Fibroblast of lung (primary cell): ENCODE results near the gene ATP5PD. TPM values are rescaled to one million over a fixed set of nuclear protein-coding genes. Genes with fewer than 3 reads are reported as not detected.

Source experiments
- DNase-seq, 2 donors: peaks; one replicate each; pipeline versions ENCODE4 v3.0.0 to v3.0.0-alpha.2; 2010; ENCODE audit warnings: low read depth in 2 of 2
- H2AFZ ChIP-seq: 2 replicates; pipeline ENCODE4 v1.5.1; 2012; ENCODE audit warnings: low read length, control low read depth, inconsistent platforms
- H3K27ac ChIP-seq: 2 replicates; pipeline ENCODE4 v1.5.1; 2011; ENCODE audit warnings: low read length, control low read depth; ENCODE audit not compliant: insufficient read depth
- H3K27me3 ChIP-seq: 2 replicates; pipeline ENCODE4 v1.5.1; 2011; ENCODE audit warnings: mild to moderate bottlenecking, low read length; ENCODE audit not compliant: control insufficient read depth, insufficient read depth
- H3K36me3 ChIP-seq: 2 replicates; pipeline ENCODE4 v1.5.1; 2011; ENCODE audit warnings: low read length; ENCODE audit not compliant: control insufficient read depth, insufficient read depth
- H3K4me1 ChIP-seq: 2 replicates; pipeline ENCODE4 v1.5.1; 2011; ENCODE audit warnings: low read length; ENCODE audit not compliant: control insufficient read depth, insufficient read depth; ENCODE audit errors: extremely low read depth
- H3K4me2 ChIP-seq: 2 replicates; pipeline ENCODE4 v1.5.1; 2011; ENCODE audit warnings: low read length, control low read depth; ENCODE audit not compliant: insufficient read depth; ENCODE audit errors: extremely low read depth
- H3K4me3 ChIP-seq, 4 experiments: fragments of 200-600 bp in 1 of 4; sonication (generic) in 1 of 4; replicated peaks in 1 of 4; 2 replicates each; pipeline ENCODE4 v1.5.1; 2011 to 2016; ENCODE audit warnings: low read length in 4 of 4, low read depth in 3 of 4, mild to moderate bottlenecking in 3 of 4, control low read depth in 2 of 4, inconsistent platforms in 1 of 4, mixed read lengths in 1 of 4; ENCODE audit not compliant: insufficient read depth in 1 of 4; ENCODE audit errors: control extremely low read depth in 1 of 4
- H3K79me2 ChIP-seq: 2 replicates; pipeline ENCODE4 v1.5.1; 2012; ENCODE audit warnings: mild to moderate bottlenecking, low read length, inconsistent platforms; ENCODE audit not compliant: control insufficient read depth, insufficient read depth
- H3K9ac ChIP-seq: 2 replicates; pipeline ENCODE4 v1.5.1; 2011; ENCODE audit warnings: mild to moderate bottlenecking, low read length, control low read depth; ENCODE audit not compliant: insufficient read depth
- H3K9me3 ChIP-seq: 2 replicates; pipeline ENCODE4 v1.5.1; 2012; ENCODE audit warnings: low read depth, low read length; ENCODE audit not compliant: control insufficient read depth, insufficient read depth
- H4K20me1 ChIP-seq: 2 replicates; pipeline ENCODE4 v1.5.1; 2011; ENCODE audit warnings: low read length; ENCODE audit not compliant: control insufficient read depth, insufficient read depth; ENCODE audit errors: extremely low read depth
- EZH2 ChIP-seq: IDR thresholded peaks from 2 replicates; pipeline ENCODE4 v1.5.1; 2012; ENCODE audit warnings: low read length, control low read depth, mild to moderate bottlenecking; ENCODE audit errors: missing control alignments
- polyA plus RNA-seq, 2 donors: library from polyadenylated mRNA; depleted of rRNA in 1 of 2; stranded (reverse) in 1 of 2; unstranded in 1 of 2; fragments of >200 nt; gene quantifications; 2 replicates each; pipeline ENCODE4 v1.2.1, GENCODE V29; 2011 to 2012; ENCODE audit warnings: missing spikeins in 1 of 2
- total RNA-seq: library from RNA; depleted of rRNA; stranded (reverse); fragments of >200 nt; gene quantifications from 2 replicates; pipeline ENCODE4 v1.2.1, GENCODE V29; 2014
- TF ChIP-seq, protein P1 (sequence below), 2 donors: IDR thresholded peaks in 1 of 2; conservative IDR thresholded peaks in 1 of 2; 1 replicate in 1 of 2; 2 replicates in 1 of 2; pipeline ENCODE4 v1.5.1; 2011 to 2012; ENCODE audit warnings: low read length in 2 of 2, control low read depth in 1 of 2, inconsistent platforms in 1 of 2, low read depth in 1 of 2, mild to moderate bottlenecking in 1 of 2

The ATP5PD gene
- total and polyA plus RNA-seq, 2 donors (not counting 1 experiment from before 2014, with no cell fraction given): 317 to 442 TPM

DNA sequence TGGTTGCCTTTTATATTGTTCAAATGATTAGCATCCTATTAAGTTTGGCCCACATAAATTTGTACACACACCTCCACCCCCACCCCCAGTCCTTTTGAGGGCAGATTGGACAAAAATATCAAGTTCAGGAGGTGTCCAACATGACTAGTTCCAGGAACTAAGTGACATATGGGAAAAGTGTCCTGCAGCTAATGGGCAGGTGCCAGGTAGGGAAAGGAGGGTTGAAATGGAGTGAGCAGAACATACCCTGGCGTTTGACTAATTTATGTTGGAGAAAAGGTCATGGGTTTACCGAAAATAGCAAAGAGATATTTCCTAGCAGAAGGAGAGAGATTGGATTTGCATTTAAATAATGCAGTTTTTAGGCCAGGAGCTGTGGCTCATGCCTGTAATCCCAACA, 5.2 kb upstream of the ATP5PD start:
- Histone ChIP-seq H3K27ac (no peak overlapping the region), H3K4me2 (no peak overlapping the region), H3K9me3 (no peaks in the 10 kb centered on the region), H3K4me1 (peaks cover 3% of the 10 kb centered on the region), H3K4me3 (no peak overlapping the region), H3K79me2 (peaks cover 9% of the 10 kb centered on the region), H4K20me1 (no peaks in the 10 kb centered on the region), H3K36me3 (peaks cover 5% of the 10 kb centered on the region), H2AFZ (no peak overlapping the region), H3K9ac (no peak overlapping the region), H3K27me3 (no peaks in the 10 kb centered on the region)
- TF ChIP-seq EZH2: no peak
- TF ChIP-seq, protein P1, sequence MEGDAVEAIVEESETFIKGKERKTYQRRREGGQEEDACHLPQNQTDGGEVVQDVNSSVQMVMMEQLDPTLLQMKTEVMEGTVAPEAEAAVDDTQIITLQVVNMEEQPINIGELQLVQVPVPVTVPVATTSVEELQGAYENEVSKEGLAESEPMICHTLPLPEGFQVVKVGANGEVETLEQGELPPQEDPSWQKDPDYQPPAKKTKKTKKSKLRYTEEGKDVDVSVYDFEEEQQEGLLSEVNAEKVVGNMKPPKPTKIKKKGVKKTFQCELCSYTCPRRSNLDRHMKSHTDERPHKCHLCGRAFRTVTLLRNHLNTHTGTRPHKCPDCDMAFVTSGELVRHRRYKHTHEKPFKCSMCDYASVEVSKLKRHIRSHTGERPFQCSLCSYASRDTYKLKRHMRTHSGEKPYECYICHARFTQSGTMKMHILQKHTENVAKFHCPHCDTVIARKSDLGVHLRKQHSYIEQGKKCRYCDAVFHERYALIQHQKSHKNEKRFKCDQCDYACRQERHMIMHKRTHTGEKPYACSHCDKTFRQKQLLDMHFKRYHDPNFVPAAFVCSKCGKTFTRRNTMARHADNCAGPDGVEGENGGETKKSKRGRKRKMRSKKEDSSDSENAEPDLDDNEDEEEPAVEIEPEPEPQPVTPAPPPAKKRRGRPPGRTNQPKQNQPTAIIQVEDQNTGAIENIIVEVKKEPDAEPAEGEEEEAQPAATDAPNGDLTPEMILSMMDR (conservative IDR thresholded peaks at IDR 0.05 in 1 of 2, IDR thresholded peaks at IDR 0.05 in 1 of 2; ENCODE audit: low read depth in 1 of 2, low read length in 2 of 2): no peak
- DNase-seq: no peak

DNA sequence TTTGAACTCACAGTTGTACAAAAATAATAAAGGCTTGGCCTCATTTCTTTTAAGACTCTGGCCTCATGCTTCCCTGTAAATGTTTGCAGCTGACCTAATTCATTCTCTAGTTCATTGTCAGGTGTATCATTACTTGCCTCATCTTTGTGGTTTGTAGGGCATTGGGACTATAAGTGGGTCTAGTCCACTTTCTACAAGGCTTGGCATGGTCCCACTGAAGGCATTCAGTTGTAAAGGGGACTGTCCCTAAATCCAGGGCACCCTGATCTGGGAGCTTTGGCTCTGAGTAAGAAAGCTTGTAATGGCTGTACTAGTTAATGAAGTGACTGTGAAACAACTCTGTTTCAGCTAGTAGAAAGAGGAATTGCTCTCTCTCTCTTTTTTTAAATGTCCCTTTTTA, 2.9 kb upstream of the ATP5PD start:
- Histone ChIP-seq H3K27ac (no peak overlapping the region), H3K27me3 (no peaks in the 10 kb centered on the region), H2AFZ (no peak overlapping the region), H3K4me3 (no peak overlapping the region), H3K9ac (no peak overlapping the region), H3K4me2 (no peak overlapping the region), H3K4me1 (peaks cover 3% of the 10 kb centered on the region), H4K20me1 (no peaks in the 10 kb centered on the region), H3K36me3 (peaks cover 5% of the 10 kb centered on the region), H3K79me2 (peaks cover 15% of the 10 kb centered on the region), H3K9me3 (no peaks in the 10 kb centered on the region)
- TF ChIP-seq EZH2: no peak
- TF ChIP-seq, protein P1 (conservative IDR thresholded peaks at IDR 0.05 in 1 of 2, IDR thresholded peaks at IDR 0.05 in 1 of 2; ENCODE audit: low read depth in 1 of 2, low read length in 2 of 2): no peak
- no peak for DNase-seq

DNA sequence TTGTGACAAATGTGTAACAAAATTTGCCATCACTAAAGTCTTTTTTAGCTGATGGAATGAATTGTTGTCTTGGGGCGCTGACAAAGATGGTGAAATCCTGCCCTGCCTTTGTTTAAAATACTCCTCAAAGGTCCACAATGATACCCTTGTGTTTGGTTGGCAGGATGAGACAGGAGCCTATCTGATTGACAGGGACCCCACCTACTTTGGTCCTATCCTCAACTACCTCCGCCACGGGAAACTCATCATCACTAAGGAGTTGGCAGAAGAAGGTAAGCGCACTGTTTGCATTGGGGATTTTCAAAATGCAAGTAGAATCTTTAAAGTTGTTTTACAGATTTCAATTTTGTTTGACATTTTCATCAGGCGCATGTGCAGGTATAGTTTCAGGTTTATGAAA, 2.3 kb upstream of the ATP5PD start:
- no peak for TF ChIP-seq EZH2
- TF ChIP-seq, protein P1 (conservative IDR thresholded peaks at IDR 0.05 in 1 of 2, IDR thresholded peaks at IDR 0.05 in 1 of 2; ENCODE audit: low read depth in 1 of 2, low read length in 2 of 2): no peak
- H3K4me2 ChIP-seq: no peak overlapping the region
- H3K27me3 ChIP-seq: no peaks in the 10 kb centered on the region
- DNase-seq: no peak
- no peak overlapping the region for H3K27ac ChIP-seq
- H2AFZ ChIP-seq: no peak overlapping the region
- H3K79me2 ChIP-seq: peaks cover 16% of the 10 kb centered on the region
- no peak overlapping the region for H3K9ac ChIP-seq
- peaks cover 5% of the 10 kb centered on the region for H3K36me3 ChIP-seq
- no peaks in the 10 kb centered on the region for H3K9me3 ChIP-seq
- H3K4me3 ChIP-seq: peak overlapping the region in 2 of 4 experiments; percentile 67 to 97
- H3K4me1 ChIP-seq: peaks cover 3% of the 10 kb centered on the region
- no peaks in the 10 kb centered on the region for H4K20me1 ChIP-seq
